Endothelial cell of umbilical vein (primary cell): ENCODE results near the gene FOS.

Experiments
- EZH2 ChIP-seq: IDR thresholded peaks from 2 replicates; pipeline ENCODE4 v1.6.1; 2012; ENCODE audit warnings: borderline replicate concordance, low read depth, mild to moderate bottlenecking, moderate library complexity, low read length, inconsistent platforms; ENCODE audit not compliant: severe bottlenecking
- JUN ChIP-seq: IDR thresholded peaks from 2 replicates; pipeline ENCODE4 v1.6.1; 2011; ENCODE audit warnings: borderline replicate concordance, low read depth; ENCODE audit not compliant: insufficient read length, insufficient read depth
- POLR2AphosphoS5 ChIP-seq: IDR thresholded peaks from 2 replicates; pipeline ENCODE4 v1.6.1; 2012; ENCODE audit warnings: low read depth, mild to moderate bottlenecking, control low read depth, low read length, moderate library complexity; ENCODE audit not compliant: insufficient read depth
- TF ChIP-seq, protein P1 (sequence below), 2 donors: IDR thresholded peaks; 1 replicate in 1 of 2; 2 replicates in 1 of 2; pipeline ENCODE4 v1.5.1; 2011; ENCODE audit warnings: low read length in 2 of 2, mild to moderate bottlenecking in 2 of 2, moderate library complexity in 2 of 2, control low read depth in 1 of 2, inconsistent platforms in 1 of 2, low read depth in 1 of 2; ENCODE audit not compliant: insufficient read depth in 1 of 2; ENCODE audit errors: extremely low read depth in 1 of 2

GRCh38 chr14:75306927-75307699 lies 28.5 kb downstream of the FOS start:
- TF ChIP-seq, protein P1, sequence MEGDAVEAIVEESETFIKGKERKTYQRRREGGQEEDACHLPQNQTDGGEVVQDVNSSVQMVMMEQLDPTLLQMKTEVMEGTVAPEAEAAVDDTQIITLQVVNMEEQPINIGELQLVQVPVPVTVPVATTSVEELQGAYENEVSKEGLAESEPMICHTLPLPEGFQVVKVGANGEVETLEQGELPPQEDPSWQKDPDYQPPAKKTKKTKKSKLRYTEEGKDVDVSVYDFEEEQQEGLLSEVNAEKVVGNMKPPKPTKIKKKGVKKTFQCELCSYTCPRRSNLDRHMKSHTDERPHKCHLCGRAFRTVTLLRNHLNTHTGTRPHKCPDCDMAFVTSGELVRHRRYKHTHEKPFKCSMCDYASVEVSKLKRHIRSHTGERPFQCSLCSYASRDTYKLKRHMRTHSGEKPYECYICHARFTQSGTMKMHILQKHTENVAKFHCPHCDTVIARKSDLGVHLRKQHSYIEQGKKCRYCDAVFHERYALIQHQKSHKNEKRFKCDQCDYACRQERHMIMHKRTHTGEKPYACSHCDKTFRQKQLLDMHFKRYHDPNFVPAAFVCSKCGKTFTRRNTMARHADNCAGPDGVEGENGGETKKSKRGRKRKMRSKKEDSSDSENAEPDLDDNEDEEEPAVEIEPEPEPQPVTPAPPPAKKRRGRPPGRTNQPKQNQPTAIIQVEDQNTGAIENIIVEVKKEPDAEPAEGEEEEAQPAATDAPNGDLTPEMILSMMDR (IDR thresholded peaks at IDR 0.05; ENCODE audit: extremely low read depth in 1 of 2, insufficient read depth in 1 of 2, low read depth in 1 of 2, low read length in 2 of 2): no peak
- TF ChIP-seq JUN: no peak
- TF ChIP-seq EZH2: no peak
- TF ChIP-seq POLR2AphosphoS5: no peak
